Measurements from ENCODE around the gene RSL24D1. TPM values are rescaled to one million over a fixed set of nuclear protein-coding genes. Genes with fewer than 3 reads are reported as not detected.

The RSL24D1 gene
- 10 to 100 TPM; 68.9 to 69.9 TPM for total RNA-seq
- long read RNA-seq, donor 1, transcript RSL24D1-201 (6 exons, 2,015 nt): major isoform, 26 of 28 reads
- long read RNA-seq, donor 1, partial matches to known transcripts: 0 of 28 reads
- long read RNA-seq, donor 1, other reads (novel, unspliced or antisense): 2 of 28 reads
- long read RNA-seq, donor 2, transcript RSL24D1-201 (6 exons, 2,015 nt): major isoform, 314 of 324 reads
- long read RNA-seq, donor 2, partial matches to known transcripts: 8 of 324 reads
- long read RNA-seq, donor 2, other reads (novel, unspliced or antisense): 2 of 324 reads

GRCh38 chr15:55196458-55197361 lies at the start of gene RSL24D1:
Gene RSL24D1, minus strand, starts transcription at chr15:55196941. Its CDS starts 51 bp downstream, at chr15:55196890.
- peak; percentile 99 for DNase-seq (ENCODE audit: low spot score)
- intact Hi-C loops (cut with DNase I): no loop called here

DNA sequence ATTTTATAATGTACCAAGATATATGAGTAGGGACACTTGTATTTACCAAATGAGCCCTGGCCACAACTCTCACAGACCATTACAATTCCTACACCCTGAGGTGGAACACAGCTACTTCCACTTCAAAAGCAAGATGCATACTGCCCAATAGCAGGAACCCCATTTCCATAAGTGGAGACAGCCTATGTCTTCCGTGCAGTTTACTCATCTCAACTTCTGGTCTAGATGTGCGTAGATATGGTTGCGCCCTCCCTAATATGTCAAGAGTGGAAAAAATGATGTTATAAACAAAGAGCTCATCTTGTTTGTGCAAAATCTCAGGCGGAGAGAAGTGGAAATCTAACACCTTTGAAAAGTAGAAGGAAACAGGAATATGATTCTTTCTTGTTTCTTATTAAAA lies 48.3 kb upstream of the RSL24D1 start:
- no peak for DNase-seq (ENCODE audit: low spot score)
- intact Hi-C loops (cut with DNase I): no loop called here

DNA sequence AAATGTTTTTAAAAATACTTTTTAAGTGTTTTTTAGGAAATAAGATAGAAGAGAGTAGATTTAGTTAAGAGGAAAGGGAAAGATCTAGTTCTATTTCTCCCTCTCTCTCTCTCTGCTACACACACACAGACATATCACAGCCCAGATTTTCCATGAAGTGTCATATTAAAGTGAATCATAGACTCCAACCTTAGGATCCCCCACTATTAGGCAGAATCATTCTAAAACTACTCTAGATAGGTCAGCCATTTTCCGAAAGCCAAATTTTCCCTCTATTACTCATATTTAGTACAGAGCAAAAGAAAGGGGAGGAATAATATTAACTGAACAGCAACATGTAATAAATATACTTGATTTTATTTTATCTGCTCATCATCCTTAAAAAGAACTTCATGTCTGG lies 45.1 kb upstream of the RSL24D1 start:
- intact Hi-C loops (cut with DNase I): no loop called here
- DNase-seq (ENCODE audit: low spot score): no peak

DNA sequence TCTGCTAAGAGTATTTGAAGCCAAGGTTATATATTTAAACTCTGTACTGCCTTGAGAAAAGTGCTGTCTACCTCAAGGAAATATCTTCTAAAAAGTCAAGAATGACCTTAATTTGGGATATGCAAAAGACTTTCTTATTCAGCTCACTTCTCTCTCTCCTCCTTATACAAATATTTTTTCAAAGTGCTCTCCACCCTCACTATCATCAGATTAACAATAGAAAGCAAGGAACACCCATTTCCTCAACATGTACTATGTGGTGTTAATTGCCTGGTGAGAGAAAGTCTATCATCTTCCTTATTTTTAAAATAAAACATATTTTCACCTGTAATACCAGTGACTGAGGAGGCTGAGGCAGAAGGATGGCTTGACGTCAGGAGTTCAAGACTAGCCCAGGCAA lies 44.4 kb upstream of the RSL24D1 start:
- DNase-seq (ENCODE audit: low spot score): no peak
- intact Hi-C loops (cut with DNase I): no loop called here

DNA sequence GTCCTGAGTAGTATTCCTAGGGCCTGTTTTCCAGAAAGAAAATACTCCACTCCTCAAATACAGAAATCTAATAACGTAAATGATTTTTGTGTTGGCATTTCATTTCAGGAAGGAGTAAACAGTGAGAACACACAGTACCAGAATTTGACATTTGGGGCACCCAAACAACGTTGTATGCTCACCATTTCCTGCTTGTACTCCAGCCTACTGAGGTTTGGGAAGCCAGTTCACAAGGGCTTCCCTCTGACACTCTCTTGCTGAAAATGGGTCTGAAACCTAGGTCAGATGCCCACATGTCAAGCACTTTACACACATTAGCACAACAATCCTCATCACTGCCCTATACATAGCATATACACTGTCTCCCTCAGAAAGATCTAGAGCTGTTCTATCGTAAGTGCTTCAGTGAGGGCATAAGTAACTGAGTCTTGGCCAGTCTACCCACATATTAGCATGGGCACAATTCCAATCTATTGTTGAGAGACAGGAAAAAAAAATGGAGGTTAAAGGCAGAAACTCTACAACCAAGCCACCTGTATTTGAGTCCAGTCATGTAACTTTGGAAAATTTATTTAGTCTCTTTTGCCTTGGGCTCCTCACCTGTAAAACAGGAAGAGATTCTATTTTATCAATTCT lies 43.5 kb upstream of the RSL24D1 start:
- intact Hi-C loops (cut with DNase I): no loop called here
- DNase-seq (ENCODE audit: low spot score): no peak

- intact Hi-C loops (cut with DNase I): no loop called here
- no peak for DNase-seq (ENCODE audit: low spot score)
Measured at GRCh38 chr15:55239440-55240124, 42.8 kb upstream of the RSL24D1 start.

DNA sequence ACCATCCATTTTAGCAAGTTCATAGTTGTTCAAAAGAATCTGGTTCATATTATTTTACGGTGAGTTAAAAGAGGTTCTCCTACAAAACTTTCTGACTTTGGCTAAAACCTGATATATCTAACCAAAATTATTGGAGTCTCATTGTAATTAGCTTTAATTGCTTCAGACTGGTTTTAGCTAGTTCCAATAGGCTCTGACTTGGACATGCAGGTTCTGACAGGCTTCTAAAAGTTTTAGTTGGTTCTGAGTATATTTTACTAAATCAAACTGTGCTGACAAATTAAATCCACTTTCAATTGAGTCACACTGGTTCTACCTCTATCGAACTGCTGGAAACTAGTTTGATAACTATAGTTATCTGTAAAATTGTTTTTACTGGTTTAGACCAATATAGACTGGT lies 42.1 kb upstream of the RSL24D1 start:
- intact Hi-C loops (cut with DNase I): no loop called here
- no peak for DNase-seq (ENCODE audit: low spot score)

GRCh38 chr15:55237219-55238130 lies 40.7 kb upstream of the RSL24D1 start:
- intact Hi-C loops (cut with DNase I): no loop called here
- no peak for DNase-seq (ENCODE audit: low spot score)

DNA sequence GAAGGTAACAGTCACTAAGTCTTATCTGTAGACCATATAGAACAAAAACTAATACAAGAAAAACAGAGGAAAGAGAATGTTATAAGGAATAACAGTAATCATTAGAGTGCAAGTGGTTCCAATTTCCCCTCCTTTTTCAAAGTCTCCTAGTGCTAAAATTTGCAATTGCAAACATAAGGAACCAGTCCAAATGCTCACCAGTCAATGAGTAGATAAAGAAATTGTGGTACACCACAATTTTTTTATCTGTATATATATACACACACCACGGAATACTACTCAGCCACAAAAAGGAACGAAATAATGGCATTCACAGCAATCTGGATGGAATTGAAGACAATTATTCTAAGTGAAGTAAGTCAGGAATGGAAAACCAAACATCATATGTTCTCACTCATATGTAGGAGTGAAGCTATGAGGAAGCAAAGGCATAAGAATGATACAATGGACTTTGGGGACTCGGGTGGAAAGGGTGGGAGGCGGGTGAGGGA lies 38.9 kb upstream of the RSL24D1 start:
- intact Hi-C loops (cut with DNase I): no loop called here
- DNase-seq (ENCODE audit: low spot score): no peak

DNA sequence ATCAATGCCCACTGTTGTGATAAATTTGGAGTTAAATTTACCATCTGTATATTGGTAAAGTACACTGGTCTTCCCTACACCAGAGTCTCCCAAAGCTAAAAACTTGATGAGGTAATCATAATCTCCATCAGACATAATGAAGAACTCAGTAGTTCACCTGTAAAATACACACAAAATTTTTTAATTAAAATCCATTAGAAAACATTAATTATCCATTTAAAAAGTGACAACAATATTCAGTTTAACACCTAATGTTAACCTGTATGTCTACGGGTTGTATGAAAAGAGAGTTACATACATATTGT lies 38.0 kb upstream of the RSL24D1 start:
- intact Hi-C loops (cut with DNase I): no loop called here

DNA sequence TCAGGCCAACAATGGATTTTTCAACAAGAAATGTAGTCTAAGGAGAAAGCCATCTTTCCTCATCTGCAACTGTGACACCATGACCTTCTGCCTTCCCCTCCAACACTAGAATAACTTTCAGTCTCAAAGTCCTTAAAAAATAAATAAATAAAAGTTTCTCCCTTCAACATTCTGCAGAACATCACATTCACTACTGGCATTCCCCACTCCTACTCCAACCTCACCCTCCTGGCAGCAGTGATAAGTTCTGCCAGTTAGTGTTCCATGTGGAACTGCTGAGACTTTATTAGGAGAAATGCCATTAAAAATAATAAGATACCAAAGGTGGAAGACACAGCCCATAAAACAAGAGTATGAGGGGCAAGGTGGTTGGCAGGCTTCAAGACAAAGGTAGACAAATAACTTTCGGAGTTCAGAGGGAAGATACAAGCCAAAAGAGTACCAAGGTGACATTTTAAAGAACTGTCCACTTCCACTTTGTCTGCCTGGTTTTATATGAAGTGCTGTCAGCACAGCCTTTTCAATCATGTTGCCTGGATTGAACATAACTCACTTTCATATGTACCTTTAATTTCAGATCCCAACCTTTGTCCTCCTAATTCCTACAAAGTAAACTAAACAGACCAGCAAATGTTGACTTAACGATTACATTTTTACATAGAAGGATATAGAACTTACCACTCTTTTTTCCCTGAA lies 37.5 kb upstream of the RSL24D1 start:
- intact Hi-C loops (cut with DNase I): no loop called here
- DNase-seq (ENCODE audit: low spot score): no peak

More for the DNA sequence above, 38.0 kb upstream of the RSL24D1 start:
- no peak for DNase-seq (ENCODE audit: low spot score)

DNA sequence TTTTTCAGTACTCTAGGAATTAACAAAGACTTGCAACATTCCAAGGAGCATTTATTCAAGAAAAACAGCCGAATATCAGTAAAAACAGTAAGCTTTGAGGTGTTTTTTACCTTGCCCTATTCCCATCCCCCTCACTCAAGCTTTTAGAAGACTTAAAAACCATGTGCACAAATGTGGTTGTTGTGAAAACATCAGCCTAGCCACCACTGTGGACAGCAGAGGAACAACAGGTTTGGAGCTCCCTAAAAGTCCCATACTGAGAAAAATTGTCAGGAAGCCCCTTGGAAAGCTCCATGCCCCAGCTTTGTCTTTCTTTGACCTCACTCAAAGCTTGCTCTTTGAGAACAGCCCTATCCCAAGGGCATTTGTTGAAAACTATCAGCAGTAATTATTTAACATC lies 34.7 kb upstream of the RSL24D1 start:
- DNase-seq (ENCODE audit: low spot score): no peak
- intact Hi-C loops (cut with DNase I): no loop called here

DNA sequence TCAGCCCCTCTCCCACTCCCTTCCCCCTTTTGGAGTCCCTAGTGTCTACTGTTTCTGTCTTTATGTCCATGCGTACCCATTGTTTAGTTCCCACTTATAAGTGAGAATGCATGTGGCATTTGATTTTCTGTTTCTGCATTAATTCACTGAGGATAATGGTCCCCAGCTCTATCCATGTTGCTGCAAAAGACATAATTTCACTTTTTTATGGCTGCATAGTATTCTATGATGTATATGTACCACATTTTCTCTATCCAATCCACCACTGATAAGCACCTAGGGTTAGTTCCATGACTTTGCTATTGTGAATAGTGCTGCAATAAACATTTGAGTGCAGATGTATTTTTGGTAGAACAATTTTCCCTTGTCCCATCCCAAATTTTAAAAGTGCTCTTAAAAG lies 34.2 kb upstream of the RSL24D1 start:
- no peak for DNase-seq (ENCODE audit: low spot score)
- intact Hi-C loops (cut with DNase I): no loop called here

GRCh38 chr15:55230051-55230670 lies 33.4 kb upstream of the RSL24D1 start:
- no peak for DNase-seq (ENCODE audit: low spot score)
- intact Hi-C loops (cut with DNase I): no loop called here

DNA sequence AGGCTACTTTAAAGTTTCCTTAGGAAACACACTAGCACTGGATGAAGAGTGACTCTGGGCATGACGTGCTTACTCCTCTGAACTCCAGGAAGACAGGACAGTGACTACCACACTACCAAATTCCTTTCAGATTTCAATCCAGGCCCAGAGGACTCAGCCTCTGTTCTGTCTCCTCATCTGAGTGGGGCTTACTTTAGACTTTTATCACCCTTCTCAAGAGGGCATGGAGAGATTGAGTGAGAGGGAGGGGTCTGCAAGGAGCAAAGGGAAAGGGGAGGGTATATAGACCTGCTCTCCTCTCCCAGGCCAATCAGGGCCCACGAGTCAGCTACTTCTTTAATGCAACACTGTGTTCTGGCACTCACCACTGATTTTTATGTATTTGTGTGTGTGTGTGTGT lies 29.4 kb upstream of the RSL24D1 start:
- intact Hi-C loops (cut with DNase I): no loop called here
- DNase-seq (ENCODE audit: low spot score): no peak

DNA sequence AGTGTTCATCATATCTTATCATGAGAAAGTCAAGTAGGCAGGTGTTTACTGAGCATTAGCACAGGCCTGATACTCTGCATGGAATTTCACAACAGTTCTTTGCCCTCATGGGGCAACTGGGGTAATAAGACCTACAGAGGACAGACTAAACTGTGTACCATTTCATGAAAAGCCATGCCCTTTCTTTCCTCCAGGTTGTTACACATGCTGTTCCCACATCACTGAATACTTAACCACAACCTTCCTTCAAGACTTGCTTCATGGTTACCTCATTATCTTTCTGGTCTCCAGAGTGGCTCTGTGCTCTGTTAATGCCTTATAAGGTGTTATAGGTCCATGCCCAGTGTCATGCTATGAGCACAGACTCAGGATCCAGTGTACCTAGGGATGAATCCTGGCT lies 28.2 kb upstream of the RSL24D1 start:
- intact Hi-C loops (cut with DNase I): no loop called here
- no peak for DNase-seq (ENCODE audit: low spot score)

GRCh38 chr15:55222588-55222987 lies 25.8 kb upstream of the RSL24D1 start:
- no peak for DNase-seq (ENCODE audit: low spot score)
- intact Hi-C loops (cut with DNase I): no loop called here

All from posterior vena cava (tissue), 2 donors.